Fibroblast of skin of abdomen (primary cell): ENCODE data around the gene STRN3.
A peak's percentile ranks its signal among the peaks of the same experiment; 100 is the strongest.
"Not testable (repeated sequence)": the region's sequence is repeated elsewhere in the genome, so short reads cannot be mapped to it uniquely, and the experiment has no call there.

ENCODE experiments used
- DNase-seq: peaks from one replicate; pipeline ENCODE4 v3.0.0-alpha.2; 2013

STRN3 gene

GRCh38 chr14:30906752-30907658, 119.2 kb downstream of the STRN3 start:
- peak; percentile 6 for DNase-seq

DNA sequence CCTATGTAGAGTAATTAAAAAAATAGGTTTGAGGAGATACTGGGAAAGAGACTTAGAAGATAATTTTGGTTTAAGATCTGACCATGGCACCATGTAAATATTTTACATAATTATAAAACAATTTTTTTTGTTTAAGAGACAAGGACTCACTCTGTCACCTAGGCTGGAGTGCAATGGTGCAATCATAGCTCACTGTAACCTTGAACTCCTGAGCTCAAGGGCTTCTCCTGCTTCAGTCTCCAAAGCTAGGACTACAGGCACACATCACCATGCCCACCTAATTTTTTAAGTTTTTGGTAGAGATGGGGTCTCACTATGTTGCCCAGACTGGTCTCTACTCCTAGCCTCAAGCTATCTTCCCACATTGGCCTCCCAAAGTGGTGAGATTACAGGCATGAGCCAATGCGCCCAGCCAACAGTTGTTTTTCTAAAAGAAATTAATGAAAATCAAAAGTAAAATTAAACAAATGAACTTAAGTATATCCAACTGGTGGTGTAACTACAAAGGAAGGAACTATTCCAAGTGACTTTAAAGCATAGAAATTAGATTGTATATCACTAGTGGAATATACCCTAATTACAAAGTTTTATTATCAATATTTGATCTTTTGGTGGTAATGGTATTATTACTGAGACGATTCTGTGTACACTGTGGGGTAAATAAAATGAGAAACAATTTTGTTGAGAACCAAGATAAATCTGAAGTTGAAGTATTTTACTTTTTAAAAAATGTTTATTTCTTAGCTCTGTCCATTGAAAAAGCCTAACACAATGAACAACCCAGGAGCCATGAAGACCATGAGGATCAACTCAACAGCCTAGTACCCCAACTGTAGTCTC, 122.7 kb downstream of the STRN3 start:
- DNase-seq = no peak

DNA sequence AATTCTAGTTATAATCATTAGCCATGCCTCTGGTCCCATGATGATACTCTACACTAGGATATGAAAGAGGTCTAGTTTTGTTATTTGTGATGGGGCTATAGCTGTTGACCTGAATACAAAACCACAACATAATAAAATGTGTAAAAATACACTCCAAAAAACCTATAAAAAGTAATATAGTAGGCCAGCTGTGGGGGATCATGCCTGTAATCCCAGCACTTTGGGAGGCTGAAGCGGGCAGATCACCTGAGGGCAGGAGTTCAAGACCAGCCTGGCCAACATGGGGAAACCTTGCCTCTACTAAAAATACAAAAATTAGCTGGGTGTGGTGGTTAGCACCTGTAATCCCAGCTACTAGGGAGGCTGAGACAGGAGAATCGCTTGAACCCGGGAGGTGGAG, 129.1 kb downstream of the STRN3 start:
- not testable (repeated sequence) for DNase-seq

- DNase-seq = no peak
Measured at GRCh38 chr14:30896435-30896834, 129.7 kb downstream of the STRN3 start.

- no peak for DNase-seq
Measured at GRCh38 chr14:30894923-30895515, 131.2 kb downstream of the STRN3 start.

GRCh38 chr14:30893819-30894218, 132.4 kb downstream of the STRN3 start:
- DNase-seq = no peak

DNA sequence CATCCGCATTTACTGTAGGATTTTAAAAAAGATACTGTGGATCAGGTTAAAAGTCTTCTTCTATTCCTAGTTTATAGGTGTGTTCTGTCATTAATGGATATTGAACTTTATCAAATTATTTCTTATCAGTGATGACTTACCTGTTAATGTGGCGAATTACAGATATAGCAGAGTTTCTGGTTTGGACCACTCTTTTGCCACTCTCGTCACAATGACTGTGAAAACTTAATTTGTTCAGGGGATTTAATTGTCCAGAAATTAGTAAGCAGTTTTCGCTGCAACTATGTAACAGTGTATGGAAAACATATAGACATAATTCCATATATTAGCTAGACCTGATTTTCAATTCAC, 137.0 kb downstream of the STRN3 start:
- DNase-seq = no peak

- no peak for DNase-seq
Measured at GRCh38 chr14:30888480-30889243, 137.5 kb downstream of the STRN3 start.

DNA sequence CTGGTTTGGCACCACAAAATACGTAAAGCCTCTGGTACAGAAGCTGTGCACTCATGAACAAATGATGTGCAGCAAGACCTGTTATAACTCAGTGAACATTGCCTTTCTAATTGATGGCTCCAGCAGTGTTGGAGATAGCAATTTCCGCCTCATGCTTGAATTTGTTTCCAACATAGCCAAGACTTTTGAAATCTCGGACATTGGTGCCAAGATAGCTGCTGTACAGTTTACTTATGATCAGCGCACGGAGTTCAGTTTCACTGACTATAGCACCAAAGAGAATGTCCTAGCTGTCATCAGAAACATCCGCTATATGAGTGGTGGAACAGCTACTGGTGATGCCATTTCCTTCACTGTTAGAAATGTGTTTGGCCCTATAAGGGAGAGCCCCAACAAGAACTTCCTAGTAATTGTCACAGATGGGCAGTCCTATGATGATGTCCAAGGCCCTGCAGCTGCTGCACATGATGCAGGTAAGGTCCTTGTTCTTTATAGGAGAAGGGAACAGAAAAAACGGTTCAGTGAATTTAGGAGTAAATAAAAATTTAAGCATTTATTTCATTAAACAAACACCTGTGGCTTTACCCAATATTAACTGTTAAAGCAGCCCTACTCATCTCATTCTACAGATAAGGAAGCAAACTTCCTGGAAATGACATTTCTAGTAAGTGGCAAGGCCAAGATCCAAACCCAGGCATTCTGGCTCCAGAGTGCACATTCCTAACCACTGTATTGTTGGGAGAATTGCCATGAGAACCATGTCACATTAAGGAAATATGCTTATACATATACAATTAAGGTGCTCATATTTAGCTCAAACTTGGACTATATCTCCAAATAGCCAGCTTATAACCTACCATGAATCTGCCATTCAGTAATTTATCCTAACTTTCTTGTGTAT, 140.1 kb downstream of the STRN3 start:
- peak; percentile 13 for DNase-seq

GRCh38 chr14:30884901-30885300, 141.3 kb downstream of the STRN3 start:
- DNase-seq = no peak

GRCh38 chr14:30883508-30884294, 142.5 kb downstream of the STRN3 start:
- DNase-seq = no peak

DNA sequence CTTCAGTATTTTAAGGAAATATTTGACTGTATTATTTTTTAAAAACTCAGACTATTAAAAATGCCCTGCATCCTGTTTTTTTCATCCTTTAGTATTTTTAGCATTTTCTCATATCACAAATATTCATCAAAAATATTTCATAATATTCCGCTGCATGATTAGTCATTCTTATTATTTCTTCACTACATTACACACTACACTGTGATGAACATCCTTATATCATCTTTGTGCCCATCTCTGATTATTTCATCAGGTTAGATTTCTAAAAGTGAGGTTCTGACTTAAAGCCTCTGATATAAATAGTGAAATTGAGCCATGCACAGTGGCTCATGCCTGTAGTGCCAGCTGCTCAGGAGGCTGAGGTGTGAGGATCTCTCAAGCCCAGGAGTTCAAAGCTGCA, 143.7 kb downstream of the STRN3 start:
- no peak for DNase-seq

- DNase-seq = no peak
Measured at GRCh38 chr14:30876692-30877091, 149.5 kb downstream of the STRN3 start.

DNA sequence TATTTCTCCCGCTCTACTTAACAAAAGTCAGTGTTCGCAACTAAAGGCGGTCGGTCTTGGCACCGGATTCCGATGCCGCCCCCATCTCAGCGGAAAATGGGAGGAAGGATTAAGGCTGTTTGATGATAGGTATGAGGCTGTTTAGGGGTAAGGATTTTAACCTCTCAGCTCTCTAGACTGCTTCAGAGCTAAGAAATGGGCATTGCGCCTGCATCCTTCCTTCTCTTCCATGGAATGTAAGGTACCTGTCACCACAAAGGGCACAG, 150.5 kb downstream of the STRN3 start:
- no peak for DNase-seq

- DNase-seq = no peak
Measured at GRCh38 chr14:30874999-30875787, 151.0 kb downstream of the STRN3 start.

DNA sequence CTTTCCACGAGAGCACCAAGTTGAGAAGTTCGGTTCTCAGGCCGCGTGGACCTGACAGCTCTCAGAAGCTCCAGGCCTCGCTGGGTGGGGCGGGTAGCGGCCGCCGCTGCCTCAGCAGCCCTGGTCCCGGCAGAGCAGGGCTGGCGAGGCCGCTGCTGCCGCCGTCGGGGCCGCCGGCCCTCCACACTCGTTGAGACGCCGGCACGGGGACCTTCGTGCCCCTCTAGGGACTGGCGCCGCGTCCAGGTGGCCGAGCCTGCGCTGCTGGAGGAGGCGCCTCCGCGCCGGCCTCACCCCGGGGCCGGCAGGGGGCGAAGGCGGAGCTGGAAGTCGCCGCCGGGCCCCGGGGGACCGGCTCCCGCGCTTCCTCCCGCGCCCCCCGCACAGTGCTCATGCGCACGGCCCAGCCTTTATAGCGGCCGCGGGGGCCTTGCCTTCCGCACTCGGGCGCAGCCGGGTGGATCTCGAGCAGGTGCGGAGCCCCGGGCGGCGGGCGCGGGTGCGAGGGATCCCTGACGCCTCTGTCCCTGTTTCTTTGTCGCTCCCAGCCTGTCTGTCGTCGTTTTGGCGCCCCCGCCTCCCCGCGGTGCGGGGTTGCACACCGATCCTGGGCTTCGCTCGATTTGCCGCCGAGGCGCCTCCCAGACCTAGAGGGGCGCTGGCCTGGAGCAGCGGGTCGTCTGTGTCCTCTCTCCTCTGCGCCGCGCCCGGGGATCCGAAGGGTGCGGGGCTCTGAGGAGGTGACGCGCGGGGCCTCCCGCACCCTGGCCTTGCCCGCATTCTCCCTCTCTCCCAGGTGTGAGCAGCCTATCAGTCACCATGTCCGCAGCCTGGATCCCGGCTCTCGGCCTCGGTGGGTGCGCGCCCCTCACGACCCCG, 151.8 kb downstream of the STRN3 start, which contains the start of gene COCH:
TSS of gene COCH (plus strand) at position 440 of the 879 bp plus-strand sequence. CDS start at position 820, 380 bp downstream.
- DNase-seq = peak; percentile 13

- no peak for DNase-seq
Measured at GRCh38 chr14:30873308-30874119, 152.7 kb downstream of the STRN3 start.

DNA sequence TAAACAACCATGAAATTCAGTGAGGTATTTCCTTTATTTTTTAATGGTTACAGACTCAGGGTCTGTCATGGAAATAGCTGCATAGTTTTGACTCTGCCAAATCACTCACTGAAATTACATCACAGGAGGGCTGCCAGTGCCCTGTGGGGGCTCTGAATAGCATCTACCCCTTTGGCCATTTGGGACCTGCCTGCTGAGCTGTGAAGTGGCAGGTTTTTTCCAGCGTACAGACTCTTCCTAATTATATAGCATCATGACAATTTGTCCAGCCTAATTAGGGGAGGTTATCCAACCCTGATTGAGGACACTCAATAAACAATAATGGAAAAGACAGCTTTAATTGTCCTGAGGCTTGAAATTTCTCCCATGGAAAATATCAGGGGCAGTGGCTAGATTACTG, 153.6 kb downstream of the STRN3 start:
- no peak for DNase-seq
